HG03565 (cell line): ENCODE measurements around the gene SOS1.

ENCODE experiments used
- ATAC-seq: cut with Tn5 transposase; IDR thresholded peaks from one replicate; pipeline ENCODE4 v1.9.1; 2021; ENCODE audit warnings: mild to moderate bottlenecking, moderate library complexity; ENCODE audit not compliant: unreplicated experiment

The SOS1 gene

DNA sequence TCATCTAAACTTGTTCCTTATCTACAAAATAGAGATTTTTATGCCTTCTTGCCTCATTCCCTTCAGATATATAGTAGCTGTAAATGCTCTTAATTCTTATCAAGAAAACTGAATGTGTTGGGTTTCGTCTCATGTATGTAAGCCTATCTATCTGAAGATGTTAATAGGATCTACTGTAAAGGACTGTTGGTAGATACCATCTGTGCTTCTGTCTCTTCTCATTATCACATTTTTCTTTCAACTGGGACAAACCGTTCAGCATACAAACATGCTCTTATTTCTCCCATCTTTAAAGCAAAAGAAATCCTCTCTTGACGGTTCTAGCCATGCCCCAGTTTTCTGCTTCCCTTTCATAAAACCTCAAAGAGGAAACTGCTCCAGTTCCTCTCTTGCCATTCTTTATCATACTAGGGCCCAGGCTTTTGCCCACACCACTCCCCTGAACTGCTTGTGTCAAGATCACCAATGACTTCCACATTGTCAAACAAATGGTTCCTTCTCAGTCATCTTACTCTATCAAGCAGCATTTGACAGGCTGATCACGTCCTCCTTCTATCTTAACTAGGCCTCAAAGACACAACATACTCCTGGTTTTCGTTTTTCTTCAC is 142.5 kb downstream of the SOS1 start:
- no peak for ATAC-seq

DNA sequence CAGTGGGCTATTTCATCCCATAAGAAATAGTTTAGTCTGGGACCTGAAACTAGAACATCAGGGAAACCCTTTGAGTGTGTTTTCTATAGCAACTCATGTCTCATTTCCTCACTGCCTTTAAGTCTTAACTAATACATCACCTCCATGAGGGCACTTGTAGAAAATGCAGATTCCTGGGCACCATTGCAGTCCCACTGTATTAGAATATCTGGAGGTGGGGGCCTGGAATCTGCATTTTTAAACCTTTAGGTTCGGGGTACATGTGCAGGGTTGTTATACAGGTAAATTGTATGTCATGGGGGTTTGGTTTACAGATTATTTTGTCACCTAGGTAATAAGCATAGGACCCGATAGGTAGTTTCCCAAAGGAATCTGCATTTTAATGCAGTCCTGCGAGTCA is 143.8 kb downstream of the SOS1 start:
- ATAC-seq, result no peak

DNA sequence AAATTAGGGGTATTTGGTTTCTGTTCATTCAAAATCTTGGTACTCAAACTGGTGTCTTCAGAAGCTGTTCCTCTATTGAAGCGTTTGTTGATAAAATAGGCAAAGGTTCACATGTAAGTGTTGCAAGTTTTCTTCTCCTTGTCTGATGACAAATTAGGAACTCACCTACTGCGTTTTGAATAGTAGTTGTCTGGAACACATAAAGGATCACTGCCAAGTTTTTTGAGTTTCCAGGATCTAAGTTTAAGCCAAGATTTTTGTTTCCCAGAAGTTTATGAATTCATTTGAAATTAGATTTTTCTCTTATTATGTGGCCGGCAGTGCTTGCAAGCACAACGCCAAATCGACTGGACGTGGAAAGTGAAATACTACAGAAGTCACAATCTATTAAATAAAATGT is 145.8 kb downstream of the SOS1 start:
- no peak for ATAC-seq

- no peak for ATAC-seq
Measured at GRCh38 chr2:38973266-38973665, 147.6 kb downstream of the SOS1 start.

DNA sequence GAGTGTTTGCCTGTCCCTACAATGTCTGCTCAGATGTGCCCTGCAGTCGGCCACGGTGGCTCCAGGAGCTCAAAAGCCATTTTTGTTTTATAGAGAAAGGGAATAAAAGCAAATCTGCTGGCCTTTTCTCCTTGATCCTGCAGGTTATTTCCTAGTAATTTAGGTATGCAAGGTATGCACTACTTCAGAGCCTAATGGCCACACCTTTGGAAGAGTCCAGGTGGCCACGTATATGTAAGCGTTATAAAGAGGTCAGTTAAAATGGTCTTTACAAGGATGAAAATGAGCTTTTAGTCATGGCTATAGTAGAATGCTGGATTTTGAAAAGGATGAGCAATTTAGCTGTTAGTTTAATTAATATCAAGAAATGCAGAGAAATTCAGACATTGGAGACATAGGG is 149.5 kb downstream of the SOS1 start:
- ATAC-seq, result no peak

DNA sequence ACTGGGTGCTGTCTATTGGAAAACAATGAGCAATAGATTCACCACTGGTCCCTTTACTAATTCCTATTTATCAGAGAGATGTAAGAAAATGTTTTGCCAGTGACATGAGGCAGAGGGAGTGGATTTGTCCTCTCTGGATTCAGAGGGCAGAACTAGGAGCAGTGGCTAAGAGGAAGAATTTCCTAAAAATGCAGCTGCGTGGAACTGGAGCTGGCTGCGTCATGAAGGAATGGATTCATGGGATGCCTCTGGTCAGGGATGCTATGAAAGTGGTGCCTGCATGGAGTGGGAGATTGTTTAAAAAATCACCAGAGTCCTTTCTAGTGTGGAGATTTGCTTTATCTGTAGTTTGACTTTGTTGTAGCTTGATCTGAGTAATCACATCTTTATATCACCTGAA is 152.8 kb downstream of the SOS1 start:
- ATAC-seq, result no peak

GRCh38 chr2:38966678-38967077 is 154.2 kb downstream of the SOS1 start:
- ATAC-seq, result no peak

- no peak for ATAC-seq
Measured at GRCh38 chr2:38966006-38966405, 154.8 kb downstream of the SOS1 start.

DNA sequence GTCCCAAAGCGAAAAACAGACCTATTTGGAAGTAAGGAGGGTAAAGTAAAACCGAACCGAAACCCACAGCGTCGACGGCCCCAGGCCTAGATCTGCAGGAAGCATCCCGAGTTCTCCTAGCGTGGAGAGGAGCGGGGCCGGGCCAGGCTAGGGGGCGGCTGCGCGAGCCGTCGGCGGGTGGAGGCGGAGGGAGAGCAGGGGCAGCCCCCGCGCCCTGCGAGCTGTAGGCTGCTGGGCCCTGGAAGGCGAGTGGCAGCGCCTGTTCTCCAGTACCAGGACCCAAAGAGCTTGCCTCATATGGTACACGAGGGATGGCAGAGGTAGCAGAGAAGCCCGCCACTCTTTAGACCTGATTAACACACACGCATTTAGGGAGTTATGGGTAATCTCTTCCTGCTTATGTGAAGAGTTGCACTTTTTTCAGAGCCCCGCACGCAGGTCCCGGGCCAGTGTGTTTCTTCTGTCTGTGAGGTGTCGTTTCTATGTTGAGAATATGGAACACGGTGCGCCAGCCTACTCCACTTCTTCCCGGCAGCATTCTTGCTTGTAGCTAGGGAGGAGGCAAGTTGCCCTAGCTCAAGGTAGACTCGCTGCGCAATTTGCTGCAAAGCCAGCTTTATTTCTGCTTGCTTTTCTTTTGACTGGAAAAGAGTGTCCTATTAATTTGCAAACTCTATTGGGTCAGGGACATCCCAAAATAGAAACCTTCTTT is 160.1 kb downstream of the SOS1 start:
- ATAC-seq, result no peak

GRCh38 chr2:38959938-38960608 is 160.8 kb downstream of the SOS1 start:
- peak; percentile 74 for ATAC-seq

GRCh38 chr2:38959466-38959865 is 161.4 kb downstream of the SOS1 start:
- ATAC-seq, result no peak

DNA sequence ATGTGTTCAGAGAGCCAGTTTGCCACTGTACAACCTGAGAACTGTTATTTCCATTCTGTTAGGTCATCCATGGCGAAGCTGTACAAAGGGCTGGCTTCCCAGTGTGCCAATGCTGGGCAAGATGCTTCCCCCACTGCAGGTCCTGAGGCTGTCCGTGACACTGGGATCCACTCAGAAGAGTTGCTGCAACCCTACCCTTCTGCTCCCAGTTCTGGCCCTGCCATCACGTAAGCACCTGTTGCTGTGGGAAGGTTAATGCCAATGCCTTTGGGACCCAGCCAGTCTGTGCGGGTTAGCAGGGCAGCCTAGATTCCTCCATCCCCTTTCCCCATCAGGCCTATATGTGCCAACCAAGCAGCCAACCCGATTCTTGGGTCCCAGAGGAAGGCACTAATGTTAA is 162.9 kb downstream of the SOS1 start:
- ATAC-seq, result no peak

DNA sequence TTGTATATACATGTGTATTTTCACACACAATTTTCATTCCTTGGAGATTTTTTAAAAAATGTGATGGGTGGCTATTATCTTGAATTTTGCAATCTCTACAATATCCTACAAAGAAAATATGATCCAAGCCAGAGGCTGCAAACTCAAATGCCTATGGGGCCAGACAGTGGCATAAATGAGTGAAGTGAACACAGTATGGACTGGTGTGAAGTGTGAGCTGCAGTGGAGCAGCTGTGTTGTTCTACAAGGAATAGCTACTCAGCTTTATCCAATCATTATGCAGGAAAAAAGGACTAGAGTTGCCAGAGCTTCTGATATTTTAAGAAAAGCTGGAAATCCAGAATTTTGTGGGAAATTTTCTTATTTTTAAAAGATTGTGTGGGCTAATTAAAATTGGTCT is 169.1 kb downstream of the SOS1 start:
- no peak for ATAC-seq

GRCh38 chr2:38948995-38949394 is 171.9 kb downstream of the SOS1 start:
- no peak for ATAC-seq

GRCh38 chr2:38948387-38948882 is 172.4 kb downstream of the SOS1 start:
- ATAC-seq, result no peak

DNA sequence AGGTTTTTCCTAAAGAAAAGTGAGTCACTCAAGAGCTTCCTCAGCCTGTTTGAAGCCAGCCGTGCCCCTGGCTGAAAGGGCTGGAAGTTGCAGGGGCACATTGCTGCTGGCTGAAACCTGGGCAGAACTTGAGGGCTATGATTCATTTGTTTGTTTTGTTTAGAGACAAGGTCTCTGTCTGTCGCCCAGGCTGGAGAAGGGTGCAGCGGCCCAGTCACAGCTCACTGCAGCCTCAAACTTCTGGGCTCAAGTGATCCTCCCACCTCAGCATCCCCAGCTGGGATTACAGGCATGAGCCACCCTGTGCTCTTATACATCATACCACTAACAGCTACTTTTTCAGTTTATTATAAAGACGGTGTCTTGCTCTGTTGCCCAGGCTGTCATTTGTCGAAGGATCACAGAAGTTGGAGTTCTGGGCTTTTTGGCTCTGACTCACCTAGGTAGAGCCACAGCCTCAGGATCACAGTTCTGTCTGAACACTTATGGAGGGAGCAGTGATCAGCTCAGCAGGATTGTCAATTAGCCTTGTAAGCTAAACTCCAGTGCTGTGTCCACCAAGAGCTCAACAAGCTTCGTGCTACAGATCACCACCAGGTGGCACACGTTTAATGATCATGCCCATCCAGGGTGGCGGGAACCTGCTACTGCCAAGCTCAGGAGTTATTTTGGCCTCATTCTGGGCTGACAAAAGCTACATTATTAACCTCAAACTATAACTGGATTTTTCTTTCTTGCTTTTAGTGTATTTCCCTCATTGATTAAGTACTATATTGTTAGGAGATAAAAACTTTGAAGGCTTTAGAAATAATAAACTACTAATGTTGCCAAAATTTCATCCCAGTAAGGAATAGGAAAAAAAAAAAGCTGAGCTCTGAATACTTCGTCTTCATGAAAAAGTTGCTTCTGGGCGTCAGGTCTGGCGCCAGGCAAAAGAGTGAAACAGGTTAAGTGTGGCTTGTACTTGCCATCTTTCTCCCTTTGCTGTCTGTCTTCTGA is 173.3 kb downstream of the SOS1 start:
- ATAC-seq, result peak; percentile 54

DNA sequence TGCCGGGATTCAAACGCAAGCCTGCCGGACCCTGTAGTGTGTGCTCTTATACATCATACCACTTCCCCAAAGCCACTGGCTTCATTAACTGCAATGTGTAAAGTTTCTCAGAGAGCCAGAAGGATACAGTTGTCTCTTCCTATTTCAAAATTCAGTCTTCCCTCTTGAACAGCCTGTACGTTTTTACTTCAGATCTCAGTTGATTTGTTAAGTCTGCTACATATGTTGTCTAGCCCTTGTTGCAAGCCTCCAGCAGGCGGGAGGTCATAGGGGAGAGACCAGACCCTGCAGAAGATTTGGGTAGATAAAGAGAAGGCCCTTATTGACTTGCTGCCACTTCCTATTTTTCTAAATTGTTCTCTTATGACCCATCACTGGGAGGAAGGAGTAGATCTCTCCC is 174.9 kb downstream of the SOS1 start:
- no peak for ATAC-seq

DNA sequence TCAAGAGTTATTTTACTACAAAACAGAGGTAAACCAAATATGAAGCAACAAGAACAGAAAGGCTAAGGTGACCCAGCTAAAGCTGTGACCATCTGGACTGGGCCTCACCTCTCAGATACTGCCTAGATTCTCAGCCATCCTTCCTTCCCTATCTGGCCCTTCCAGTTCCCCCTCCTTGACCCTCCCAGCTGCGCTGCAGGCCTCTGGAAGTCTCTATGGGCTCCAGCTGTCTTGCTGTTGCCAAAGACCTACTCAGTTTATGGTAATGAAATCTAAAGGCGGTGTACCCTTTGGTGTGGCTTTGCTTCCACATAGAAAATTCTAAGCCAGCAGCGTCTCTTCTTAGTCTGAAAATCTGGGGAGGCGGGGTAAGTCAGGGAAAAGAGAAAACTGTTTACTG is 175.5 kb downstream of the SOS1 start:
- ATAC-seq, result no peak

DNA sequence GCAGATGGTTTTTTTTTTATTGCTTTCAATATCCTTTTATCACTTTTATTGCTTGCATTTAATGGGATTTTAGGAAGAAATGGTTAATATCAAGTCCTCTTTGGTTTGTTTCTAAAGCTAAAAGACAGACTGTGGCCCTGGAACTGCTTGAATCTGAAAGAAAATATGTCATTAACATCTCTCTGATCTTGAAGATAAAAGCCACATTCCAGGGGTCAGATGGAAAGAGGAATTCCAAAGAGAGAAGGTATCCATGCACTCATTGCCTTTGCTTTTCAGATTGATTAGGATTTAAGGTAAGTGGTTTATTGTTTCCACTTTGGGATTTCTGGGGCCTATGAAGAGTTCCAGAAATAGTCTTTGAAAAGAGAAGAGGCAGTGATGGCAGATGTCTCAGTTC is 177.1 kb downstream of the SOS1 start:
- ATAC-seq, result no peak

DNA sequence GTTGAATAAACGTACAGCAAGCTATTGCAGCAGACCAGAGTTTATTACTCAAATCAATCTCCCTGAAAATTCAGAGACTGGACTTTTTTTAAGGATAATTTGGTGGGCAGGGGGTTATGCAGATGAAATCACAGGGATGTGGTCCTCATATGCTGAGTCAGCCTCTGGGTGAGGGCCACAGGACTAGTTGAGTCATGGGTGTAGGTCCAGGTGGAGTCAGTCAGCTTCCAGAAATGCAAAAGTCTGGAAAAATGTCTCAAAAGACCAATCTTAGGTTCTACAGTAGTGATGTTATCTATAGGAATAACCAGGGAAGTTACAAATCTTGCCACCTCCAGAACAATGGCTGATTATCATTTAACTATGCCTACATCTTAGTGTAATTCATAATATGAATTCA is 180.1 kb downstream of the SOS1 start:
- no peak for ATAC-seq

DNA sequence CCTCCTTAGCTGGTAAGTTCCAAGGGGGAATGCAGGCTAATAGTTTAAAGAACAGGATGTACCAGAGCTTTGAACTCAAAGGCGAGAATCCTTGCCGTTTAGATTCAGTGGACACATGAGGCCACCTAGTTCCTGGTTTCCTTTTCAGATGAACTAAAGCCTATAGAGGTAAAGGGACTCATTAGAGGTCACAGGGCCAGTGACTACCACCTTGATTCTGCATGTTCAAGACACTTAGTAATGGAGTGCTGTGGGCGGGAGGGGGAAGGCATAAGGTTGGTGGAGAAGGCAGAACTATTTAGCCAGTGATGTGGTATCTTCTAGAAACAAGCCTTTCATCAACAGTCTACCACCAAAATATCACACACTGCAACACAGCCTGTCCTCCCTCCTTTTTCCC is 183.3 kb downstream of the SOS1 start:
- ATAC-seq, result no peak
